Activated CD8-positive, alpha-beta memory T cell treated with anti-CD3 and anti-CD28 coated beads, Interleukin-2, amount 50 U/mL, for 48 hours (primary cell): ENCODE results near the gene CHRNB1.

Experiments
- DNase-seq: peaks from one replicate; pipeline ENCODE4 v3.0.0-alpha.2; 2020

CHRNB1 gene

DNA sequence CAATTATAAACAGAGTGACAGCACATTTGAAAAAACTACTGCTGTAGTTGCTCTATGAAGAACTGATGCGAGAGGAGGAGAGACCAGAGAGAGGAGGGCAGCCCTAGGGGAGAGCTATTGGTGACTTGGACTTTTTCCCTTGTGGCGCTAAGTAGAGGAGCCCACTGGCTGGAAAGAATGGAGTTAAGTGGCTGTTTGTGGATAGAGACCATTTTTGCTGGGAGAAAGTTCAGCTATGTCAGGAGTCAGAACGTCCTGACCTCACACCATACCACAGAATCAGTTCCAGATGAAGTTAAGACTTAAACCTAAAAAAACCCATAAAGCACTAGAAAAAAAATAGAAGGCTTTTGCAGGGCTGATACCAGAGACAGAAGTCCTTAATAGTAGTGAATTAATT lies 41.3 kb downstream of the CHRNB1 start:
- no peak for DNase-seq

DNA sequence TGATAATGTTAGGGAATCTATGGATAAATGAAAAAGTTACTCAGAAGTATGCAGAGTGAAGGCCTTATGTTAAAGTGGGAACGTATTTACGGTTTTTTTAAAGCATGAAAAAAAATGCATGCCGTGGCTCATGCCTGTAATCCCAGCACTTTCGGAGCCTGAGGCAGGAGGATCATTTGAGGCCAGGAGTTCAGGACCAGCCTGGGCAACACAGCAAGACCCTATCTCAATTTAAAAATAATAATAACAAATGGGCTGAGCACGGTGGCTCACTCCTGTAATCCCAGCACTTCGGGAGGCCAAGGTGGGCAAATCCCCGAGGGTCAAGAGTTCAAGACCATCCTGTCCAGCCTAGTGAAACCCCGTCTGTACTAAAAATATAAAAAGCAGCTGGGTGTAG lies 45.3 kb downstream of the CHRNB1 start:
- DNase-seq = no peak

DNA sequence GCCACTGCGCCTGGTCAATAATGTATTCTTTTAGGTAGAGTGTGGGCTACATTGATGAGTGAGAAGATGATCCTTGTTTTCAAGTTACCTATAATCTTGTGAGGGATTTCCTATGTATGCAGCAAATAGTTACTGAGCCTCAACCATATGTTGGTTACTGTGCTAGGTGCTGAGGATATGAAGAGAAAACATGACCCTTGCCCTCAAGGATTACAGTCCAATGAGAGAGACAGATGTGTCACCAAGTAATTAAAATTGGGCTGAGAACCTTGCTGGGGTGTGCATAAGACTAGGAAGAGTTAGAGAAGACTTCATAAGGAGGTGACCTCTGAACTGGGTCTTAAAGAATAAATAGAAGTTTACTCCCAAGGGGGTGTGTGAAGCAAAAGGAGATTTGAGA lies 46.7 kb downstream of the CHRNB1 start:
- no peak for DNase-seq

DNA sequence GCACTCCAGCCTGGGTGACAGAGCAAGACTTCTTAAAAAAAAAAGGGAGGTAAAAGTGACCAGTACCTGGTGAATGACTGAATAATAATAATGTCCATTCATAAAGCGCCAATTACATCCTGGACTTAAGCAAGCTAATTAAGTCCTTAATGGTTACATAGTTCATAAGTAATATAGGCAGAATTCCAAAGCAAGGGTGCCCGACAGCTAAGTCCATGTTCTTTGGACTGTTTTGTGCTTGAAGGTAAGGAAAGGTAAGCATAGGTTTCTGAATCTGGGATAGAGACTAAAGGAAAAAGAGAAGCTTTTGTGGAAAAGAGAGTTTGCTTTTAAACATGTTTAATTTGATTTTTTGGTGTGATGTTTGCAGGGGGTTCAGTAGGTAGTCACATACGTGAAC lies 49.1 kb downstream of the CHRNB1 start:
- no peak for DNase-seq

DNA sequence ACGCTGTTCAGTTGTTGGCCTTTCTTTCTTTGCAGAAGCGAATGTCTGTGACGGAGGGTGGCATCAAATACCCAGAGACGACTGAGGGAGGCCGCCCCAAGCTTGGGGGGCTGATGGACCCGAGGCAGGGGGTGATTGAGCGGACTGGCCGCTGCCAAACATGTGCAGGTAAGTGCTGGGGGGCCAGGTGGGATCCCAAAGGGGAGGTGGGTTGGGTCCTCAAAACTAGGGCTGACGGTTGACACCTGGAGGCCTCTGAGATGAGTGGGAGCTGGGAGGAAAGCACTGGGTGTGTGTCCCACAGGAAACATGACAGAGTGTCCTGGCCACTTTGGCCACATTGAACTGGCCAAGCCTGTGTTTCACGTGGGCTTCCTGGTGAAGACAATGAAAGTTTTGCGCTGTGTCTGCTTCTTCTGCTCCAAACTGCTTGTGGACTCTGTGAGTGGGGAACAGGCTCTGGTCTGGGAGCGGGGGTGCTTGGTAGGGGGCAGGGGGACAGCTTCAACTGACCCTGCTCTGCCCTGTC lies 51.1 kb downstream of the CHRNB1 start:
- DNase-seq = no peak

DNA sequence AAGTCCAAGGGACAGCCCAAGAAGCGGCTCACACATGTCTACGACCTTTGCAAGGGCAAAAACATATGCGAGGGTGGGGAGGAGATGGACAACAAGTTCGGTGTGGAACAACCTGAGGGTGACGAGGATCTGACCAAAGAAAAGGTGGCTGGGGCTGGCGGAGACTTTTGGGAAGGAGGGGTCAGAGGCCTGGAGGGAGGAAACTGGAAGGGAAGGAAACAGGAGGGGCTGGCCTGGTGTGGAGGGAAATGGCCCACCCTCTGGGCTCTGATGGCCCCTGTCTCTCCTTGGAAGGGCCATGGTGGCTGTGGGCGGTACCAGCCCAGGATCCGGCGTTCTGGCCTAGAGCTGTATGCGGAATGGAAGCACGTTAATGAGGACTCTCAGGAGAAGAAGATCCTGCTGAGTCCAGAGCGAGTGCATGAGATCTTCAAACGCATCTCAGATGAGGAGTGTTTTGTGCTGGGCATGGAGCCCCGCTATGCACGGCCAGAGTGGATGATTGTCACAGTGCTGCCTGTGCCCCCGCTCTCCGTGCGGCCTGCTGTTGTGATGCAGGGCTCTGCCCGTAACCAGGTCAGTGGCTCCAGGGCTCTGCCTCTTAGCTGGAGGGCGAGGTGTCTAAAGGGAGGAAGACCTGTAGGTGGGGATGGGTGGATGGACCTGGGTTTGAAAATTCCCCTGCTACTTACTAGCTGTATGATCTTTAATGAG lies 51.8 kb downstream of the CHRNB1 start:
- DNase-seq = no peak

DNA sequence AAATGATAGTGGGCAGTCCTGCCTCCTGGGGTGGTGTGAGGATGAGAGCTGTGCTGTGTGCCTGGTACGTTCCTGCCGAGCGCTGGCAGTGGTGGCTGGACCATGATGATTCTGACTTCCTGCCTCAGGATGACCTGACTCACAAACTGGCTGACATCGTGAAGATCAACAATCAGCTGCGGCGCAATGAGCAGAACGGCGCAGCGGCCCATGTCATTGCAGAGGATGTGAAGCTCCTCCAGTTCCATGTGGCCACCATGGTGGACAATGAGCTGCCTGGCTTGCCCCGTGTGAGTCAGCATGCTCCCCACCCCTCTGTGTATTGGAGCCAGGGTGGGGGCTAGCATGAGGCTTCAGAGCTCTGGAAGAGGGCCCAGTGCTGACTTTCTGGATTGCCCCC lies 52.4 kb downstream of the CHRNB1 start:
- no peak for DNase-seq

DNA sequence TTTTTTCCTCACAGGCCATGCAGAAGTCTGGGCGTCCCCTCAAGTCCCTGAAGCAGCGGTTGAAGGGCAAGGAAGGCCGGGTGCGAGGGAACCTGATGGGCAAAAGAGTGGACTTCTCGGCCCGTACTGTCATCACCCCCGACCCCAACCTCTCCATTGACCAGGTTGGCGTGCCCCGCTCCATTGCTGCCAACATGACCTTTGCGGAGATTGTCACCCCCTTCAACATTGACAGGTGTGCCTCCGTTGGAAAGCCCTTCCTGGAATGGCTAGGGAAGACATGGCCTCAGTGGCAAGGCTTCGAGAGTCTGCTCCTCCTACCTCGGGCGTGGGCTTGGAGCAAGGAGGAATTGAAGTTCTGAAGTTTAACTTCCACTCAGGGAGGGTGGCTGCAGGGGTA lies 52.8 kb downstream of the CHRNB1 start:
- DNase-seq = no peak

DNA sequence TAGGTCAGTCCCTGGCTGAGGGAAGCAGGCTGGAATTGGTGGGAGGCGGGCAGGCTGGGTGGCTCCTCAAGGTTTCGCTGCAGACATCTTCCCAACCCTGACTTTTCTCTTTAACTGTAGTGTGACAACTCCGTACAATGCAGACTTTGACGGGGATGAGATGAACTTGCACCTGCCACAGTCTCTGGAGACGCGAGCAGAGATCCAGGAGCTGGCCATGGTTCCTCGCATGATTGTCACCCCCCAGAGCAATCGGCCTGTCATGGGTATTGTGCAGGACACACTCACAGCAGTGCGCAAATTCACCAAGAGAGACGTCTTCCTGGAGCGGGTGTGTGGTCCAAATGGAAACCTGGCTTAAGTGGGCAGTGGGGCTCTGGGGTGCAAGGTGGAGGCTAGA lies 54.3 kb downstream of the CHRNB1 start:
- DNase-seq = no peak

DNA sequence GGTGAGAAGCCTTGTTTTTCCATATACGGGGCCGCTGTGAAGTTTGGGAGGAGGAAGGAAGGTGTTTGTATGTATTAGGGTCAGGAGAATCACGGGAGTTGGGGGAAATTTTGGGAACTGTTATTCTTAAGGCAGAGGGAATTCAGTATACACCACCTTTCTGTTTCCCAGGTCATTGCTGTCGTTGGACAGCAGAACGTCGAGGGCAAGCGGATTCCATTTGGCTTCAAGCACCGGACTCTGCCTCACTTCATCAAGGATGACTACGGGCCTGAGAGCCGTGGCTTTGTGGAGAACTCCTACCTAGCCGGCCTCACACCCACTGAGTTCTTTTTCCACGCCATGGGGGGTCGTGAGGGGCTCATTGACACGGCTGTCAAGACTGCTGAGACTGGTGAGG lies 56.9 kb downstream of the CHRNB1 start:
- no peak for DNase-seq

DNA sequence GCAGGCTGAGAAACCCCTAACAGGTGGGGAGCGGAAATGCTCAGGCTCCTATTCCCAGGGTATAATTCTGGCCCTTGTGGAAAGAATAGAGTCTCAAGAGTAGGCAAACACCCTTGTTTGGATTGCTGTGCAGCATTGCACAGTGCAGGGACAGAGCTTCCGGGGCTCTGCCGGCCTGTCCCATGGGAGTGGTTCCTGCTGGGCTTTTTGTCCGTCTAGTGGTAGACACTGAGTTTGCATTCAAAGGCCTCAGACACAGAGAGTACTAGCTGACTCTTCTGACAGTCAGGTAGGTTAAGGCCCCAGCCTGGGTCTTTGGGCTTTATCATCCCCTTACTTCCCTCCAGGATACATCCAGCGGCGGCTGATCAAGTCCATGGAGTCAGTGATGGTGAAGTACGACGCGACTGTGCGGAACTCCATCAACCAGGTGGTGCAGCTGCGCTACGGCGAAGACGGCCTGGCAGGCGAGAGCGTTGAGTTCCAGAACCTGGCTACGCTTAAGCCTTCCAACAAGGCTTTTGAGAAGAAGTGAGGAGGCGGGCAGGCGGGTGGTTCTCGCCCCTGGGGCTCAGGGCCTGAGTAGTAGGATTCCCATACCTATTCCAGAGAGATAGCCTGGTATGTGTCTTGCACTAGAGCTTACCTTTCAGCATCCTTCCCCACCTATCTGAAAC lies 57.4 kb downstream of the CHRNB1 start:
- DNase-seq = no peak

DNA sequence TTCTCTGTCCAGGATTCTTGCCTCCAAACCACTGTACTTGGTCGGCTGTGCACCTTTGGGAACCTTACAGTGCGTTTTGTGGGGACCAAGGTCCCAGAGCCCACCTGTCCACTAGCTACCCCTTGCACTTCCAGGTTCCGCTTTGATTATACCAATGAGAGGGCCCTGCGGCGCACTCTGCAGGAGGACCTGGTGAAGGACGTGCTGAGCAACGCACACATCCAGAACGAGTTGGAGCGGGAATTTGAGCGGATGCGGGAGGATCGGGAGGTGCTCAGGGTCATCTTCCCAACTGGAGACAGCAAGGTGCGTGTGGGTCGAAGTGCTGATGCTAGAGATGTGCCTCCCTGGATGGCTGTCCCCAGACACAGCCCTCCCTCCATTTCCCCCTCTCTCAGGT lies 58.1 kb downstream of the CHRNB1 start:
- no peak for DNase-seq

DNA sequence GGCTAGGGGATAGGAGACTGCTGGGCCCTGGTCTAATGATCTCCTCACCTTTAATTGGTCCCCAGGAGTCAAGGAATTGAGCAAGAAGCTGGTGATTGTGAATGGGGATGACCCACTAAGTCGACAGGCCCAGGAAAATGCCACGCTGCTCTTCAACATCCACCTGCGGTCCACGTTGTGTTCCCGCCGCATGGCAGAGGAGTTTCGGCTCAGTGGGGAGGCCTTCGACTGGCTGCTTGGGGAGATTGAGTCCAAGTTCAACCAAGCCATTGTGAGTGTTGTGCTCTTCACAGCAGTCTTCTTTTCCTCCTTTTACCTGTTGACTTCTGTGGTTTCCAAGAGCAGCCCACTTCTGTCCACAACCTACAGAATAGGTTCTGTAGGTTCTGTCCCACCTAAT lies 58.7 kb downstream of the CHRNB1 start:
- no peak for DNase-seq
